HUDEP-2 (cell line): ENCODE measurements around the gene ST6GALNAC3.
A peak's percentile ranks its signal among the peaks of the same experiment; 100 is the strongest.
"Not testable (repeated sequence)": the region's sequence is repeated elsewhere in the genome, so short reads cannot be mapped to it uniquely, and the experiment has no call there.

Experiments used
- DNase-seq, 76 experiments: peaks; one replicate each; lab custom pipeline; 2025; ENCODE audit not compliant: unreplicated experiment in 76 of 76; lab: John Stamatoyannopoulos, UW

ST6GALNAC3 gene

GRCh38 chr1:76238094-76238628, 163.6 kb downstream of the ST6GALNAC3 start:
- DNase-seq, result no peak

- DNase-seq, result no peak
These were observed 164.9 kb downstream of the ST6GALNAC3 start for GRCh38 chr1:76239470-76239918.

- no peak for DNase-seq
These were observed 165.8 kb downstream of the ST6GALNAC3 start for GRCh38 chr1:76240316-76240715.

- not testable (repeated sequence) for DNase-seq
These were observed 168.0 kb downstream of the ST6GALNAC3 start for GRCh38 chr1:76242587-76242986.

GRCh38 chr1:76247261-76247852, 172.8 kb downstream of the ST6GALNAC3 start:
- no peak for DNase-seq

GRCh38 chr1:76250271-76250670, 175.7 kb downstream of the ST6GALNAC3 start:
- no peak for DNase-seq

GRCh38 chr1:76252431-76252830, 177.9 kb downstream of the ST6GALNAC3 start:
- no peak for DNase-seq

GRCh38 chr1:76254104-76255030, 179.8 kb downstream of the ST6GALNAC3 start:
- DNase-seq, result peak in 1 of 76 experiments; percentile 1

GRCh38 chr1:76256289-76257223, 182.0 kb downstream of the ST6GALNAC3 start:
- DNase-seq, result no peak

- no peak for DNase-seq
These were observed 183.3 kb downstream of the ST6GALNAC3 start for GRCh38 chr1:76257823-76258222.

GRCh38 chr1:76259270-76259669, 184.7 kb downstream of the ST6GALNAC3 start:
- DNase-seq, result no peak

GRCh38 chr1:76260279-76260678, 185.7 kb downstream of the ST6GALNAC3 start:
- DNase-seq, result no peak

- DNase-seq, result no peak
These were observed 188.1 kb downstream of the ST6GALNAC3 start for GRCh38 chr1:76262601-76263000.

- no peak for DNase-seq
These were observed 190.1 kb downstream of the ST6GALNAC3 start for GRCh38 chr1:76264642-76265041.

GRCh38 chr1:76266762-76267161, 192.2 kb downstream of the ST6GALNAC3 start:
- no peak for DNase-seq

GRCh38 chr1:76267631-76268030, 193.1 kb downstream of the ST6GALNAC3 start:
- no peak for DNase-seq

- peak in 1 of 76 experiments; percentile 1 for DNase-seq
These were observed 193.8 kb downstream of the ST6GALNAC3 start for GRCh38 chr1:76268341-76268740.

- DNase-seq, result peak in 4 of 76 experiments; percentile 13 to 19 (median 13)
These were observed 194.6 kb downstream of the ST6GALNAC3 start for GRCh38 chr1:76269155-76269554.

GRCh38 chr1:76274302-76274701, 199.8 kb downstream of the ST6GALNAC3 start:
- DNase-seq, result no peak

- no peak for DNase-seq
These were observed 200.2 kb downstream of the ST6GALNAC3 start for GRCh38 chr1:76274718-76275117.
